ENCODE measurements around the gene A4GNT.

- TF ChIP-seq REST (IDR thresholded peaks at IDR 0.05; ENCODE audit: borderline replicate concordance) (no peak), CTCF (IDR thresholded peaks at IDR 0.05; ENCODE audit: poor library complexity, severe bottlenecking) (no peak), EP300 (conservative IDR thresholded peaks at IDR 0.05; ENCODE audit: poor library complexity, severe bottlenecking) (no peak), EZH2 (IDR thresholded peaks at IDR 0.05; ENCODE audit: borderline replicate concordance, insufficient read depth, low read length, poor library complexity, severe bottlenecking) (no peak), RAD21 (conservative IDR thresholded peaks at IDR 0.05) (no peak), POLR2AphosphoS5 (IDR thresholded peaks at IDR 0.05) (no peak)
Observed at GRCh38 chr3:138078096-138078495, 54.1 kb downstream of the A4GNT start.

All from neural cell (in vitro differentiated cells).